ENCODE measurements around the gene FBXL20.

The FBXL20 gene

GRCh38 chr17:39361064-39361463 lies 40.4 kb downstream of the FBXL20 start:
- no peak for TF ChIP-seq EZH2 (IDR thresholded peaks at IDR 0.05; ENCODE audit: borderline replicate concordance, low read length)
- no peak for TF ChIP-seq CTCF (IDR thresholded peaks at IDR 0.05; ENCODE audit: low read length)
- H4K20me1 ChIP-seq (ENCODE audit: insufficient read depth, low read length): no peaks in the 10 kb centered on the region
- H3K9ac ChIP-seq (ENCODE audit: low read length): no peak overlapping the region
- H3F3A ChIP-seq (ENCODE audit: insufficient read depth, low read length): no peaks in the 10 kb centered on the region
- no peak overlapping the region for H3K4me3 ChIP-seq (ENCODE audit: low read depth, low read length, poor library complexity, severe bottlenecking)
- H2AFZ ChIP-seq (ENCODE audit: low read length): no peak overlapping the region
- H3K27me3 ChIP-seq (ENCODE audit: insufficient read depth, low read length): no peaks in the 10 kb centered on the region
- H3K9me2 ChIP-seq (ENCODE audit: low read depth, low read length): no peaks in the 10 kb centered on the region
- H3K4me1 ChIP-seq (ENCODE audit: insufficient read depth, low read length, severe bottlenecking): no peaks in the 10 kb centered on the region
- no peaks in the 10 kb centered on the region for H3K36me3 ChIP-seq (ENCODE audit: insufficient read depth, low read length)
- no peak overlapping the region for H3K27ac ChIP-seq (ENCODE audit: low read depth, low read length, poor library complexity, severe bottlenecking)
- no peaks in the 10 kb centered on the region for H3K9me3 ChIP-seq (ENCODE audit: low read length)
- H3K4me2 ChIP-seq (ENCODE audit: low read length): no peak overlapping the region
- no peaks in the 10 kb centered on the region for H3K79me2 ChIP-seq (ENCODE audit: insufficient read depth, low read length)

GRCh38 chr17:39360537-39360936 lies 40.9 kb downstream of the FBXL20 start:
- no peaks in the 10 kb centered on the region for H3K36me3 ChIP-seq (ENCODE audit: insufficient read depth, low read length)
- H3K9me3 ChIP-seq (ENCODE audit: low read length): no peaks in the 10 kb centered on the region
- H2AFZ ChIP-seq (ENCODE audit: low read length): no peak overlapping the region
- no peak overlapping the region for H3K4me3 ChIP-seq (ENCODE audit: low read depth, low read length, poor library complexity, severe bottlenecking)
- H3K79me2 ChIP-seq (ENCODE audit: insufficient read depth, low read length): no peaks in the 10 kb centered on the region
- H3K9me2 ChIP-seq (ENCODE audit: low read depth, low read length): no peaks in the 10 kb centered on the region
- TF ChIP-seq CTCF (IDR thresholded peaks at IDR 0.05; ENCODE audit: low read length) (no peak), EZH2 (IDR thresholded peaks at IDR 0.05; ENCODE audit: borderline replicate concordance, low read length) (no peak)
- no peaks in the 10 kb centered on the region for H4K20me1 ChIP-seq (ENCODE audit: insufficient read depth, low read length)
- no peak overlapping the region for H3K9ac ChIP-seq (ENCODE audit: low read length)
- no peaks in the 10 kb centered on the region for H3K27me3 ChIP-seq (ENCODE audit: insufficient read depth, low read length)
- H3K4me1 ChIP-seq (ENCODE audit: insufficient read depth, low read length, severe bottlenecking): no peaks in the 10 kb centered on the region
- H3K27ac ChIP-seq (ENCODE audit: low read depth, low read length, poor library complexity, severe bottlenecking): no peak overlapping the region
- H3K4me2 ChIP-seq (ENCODE audit: low read length): no peak overlapping the region
- H3F3A ChIP-seq (ENCODE audit: insufficient read depth, low read length): no peaks in the 10 kb centered on the region

- H3K4me3 ChIP-seq (ENCODE audit: low read depth, low read length, poor library complexity, severe bottlenecking): no peak overlapping the region
- H3K27ac ChIP-seq (ENCODE audit: low read depth, low read length, poor library complexity, severe bottlenecking): no peak overlapping the region
- no peak overlapping the region for H3K9ac ChIP-seq (ENCODE audit: low read length)
- H3K36me3 ChIP-seq (ENCODE audit: insufficient read depth, low read length): no peaks in the 10 kb centered on the region
- H2AFZ ChIP-seq (ENCODE audit: low read length): no peak overlapping the region
- no peaks in the 10 kb centered on the region for H4K20me1 ChIP-seq (ENCODE audit: insufficient read depth, low read length)
- no peaks in the 10 kb centered on the region for H3K9me3 ChIP-seq (ENCODE audit: low read length)
- no peaks in the 10 kb centered on the region for H3F3A ChIP-seq (ENCODE audit: insufficient read depth, low read length)
- no peak overlapping the region for H3K4me2 ChIP-seq (ENCODE audit: low read length)
- no peaks in the 10 kb centered on the region for H3K9me2 ChIP-seq (ENCODE audit: low read depth, low read length)
- H3K4me1 ChIP-seq (ENCODE audit: insufficient read depth, low read length, severe bottlenecking): no peaks in the 10 kb centered on the region
- no peaks in the 10 kb centered on the region for H3K27me3 ChIP-seq (ENCODE audit: insufficient read depth, low read length)
- H3K79me2 ChIP-seq (ENCODE audit: insufficient read depth, low read length): no peaks in the 10 kb centered on the region
- no peak for TF ChIP-seq CTCF (IDR thresholded peaks at IDR 0.05; ENCODE audit: low read length)
- no peak for TF ChIP-seq EZH2 (IDR thresholded peaks at IDR 0.05; ENCODE audit: borderline replicate concordance, low read length)
These were observed 41.4 kb downstream of the FBXL20 start for GRCh38 chr17:39359994-39360393.

All from OCI-LY1 (cell line).